Hepatocyte (in vitro differentiated cells): ENCODE data around the gene PGAP3. TPM values are rescaled to one million over a fixed set of nuclear protein-coding genes. Genes with fewer than 3 reads are reported as not detected.

Source experiments
- DNase-seq: peaks from one replicate; pipeline ENCODE4 v3.0.0-alpha.2; 2016; ENCODE audit warnings: low spot score
- H2AFZ ChIP-seq: fragments of 200-600 bp; sonication (generic); 2 replicates; pipeline ENCODE4 v1.6.0; 2016; ENCODE audit warnings: antibody characterized with exemption, mild to moderate bottlenecking
- H3K27ac ChIP-seq: fragments of 200-600 bp; sonication (generic); 2 replicates; pipeline ENCODE4 v1.5.1; 2016; ENCODE audit warnings: mild to moderate bottlenecking
- H3K27me3 ChIP-seq: fragments of 200-600 bp; sonication (generic); 2 replicates; pipeline ENCODE4 v1.6.1; 2016
- H3K36me3 ChIP-seq: fragments of 200-600 bp; sonication (generic); replicated peaks from 2 replicates; pipeline ENCODE4 v1.5.1; 2016; ENCODE audit warnings: low read depth; ENCODE audit not compliant: insufficient read depth
- H3K4me1 ChIP-seq: fragments of 200-600 bp; sonication (generic); 2 replicates; pipeline ENCODE4 v1.5.1; 2016; ENCODE audit warnings: mild to moderate bottlenecking, moderate library complexity; ENCODE audit not compliant: insufficient read depth
- H3K4me2 ChIP-seq: fragments of 200-600 bp; sonication (generic); 2 replicates; pipeline ENCODE4 v1.6.0; 2016
- H3K4me3 ChIP-seq: fragments of 200-600 bp; sonication (generic); 2 replicates; pipeline ENCODE4 v1.5.1; 2016; ENCODE audit warnings: mild to moderate bottlenecking
- H3K79me2 ChIP-seq: fragments of 200-600 bp; sonication (generic); 2 replicates; pipeline ENCODE4 v1.6.0; 2017; ENCODE audit warnings: mild to moderate bottlenecking
- H3K9me2 ChIP-seq: fragments of 200-600 bp; sonication (generic); replicated peaks from 2 replicates; pipeline ENCODE4 v1.6.0; 2017; ENCODE audit warnings: mild to moderate bottlenecking; ENCODE audit not compliant: insufficient read depth
- H3K9me3 ChIP-seq: fragments of 200-600 bp; sonication (generic); 2 replicates; pipeline ENCODE4 v1.5.1; 2016; ENCODE audit warnings: low read depth, mild to moderate bottlenecking
- H4K20me1 ChIP-seq: fragments of 200-600 bp; sonication (generic); 2 replicates; pipeline ENCODE4 v1.6.0; 2016; ENCODE audit warnings: mild to moderate bottlenecking; ENCODE audit not compliant: insufficient read depth, poor library complexity, severe bottlenecking
- EZH2 ChIP-seq: fragments of 200-600 bp; sonication (generic); IDR thresholded peaks from 2 replicates; pipeline ENCODE4 v1.6.1; 2016; ENCODE audit warnings: antibody characterized with exemption, mild to moderate bottlenecking, borderline replicate concordance
- EZH2phosphoT487 ChIP-seq: fragments of 200-600 bp; sonication (generic); IDR thresholded peaks from one replicate; pipeline ENCODE4 v1.6.1; 2018; ENCODE audit warnings: antibody characterized with exemption, mild to moderate bottlenecking, low read depth, moderate library complexity; ENCODE audit not compliant: unreplicated experiment, severe bottlenecking
- WGBS: methylation state at CpG from one replicate; pipeline ENCODE4 v1.1.6; 2016; ENCODE audit warnings: low lambda C conversion rate; ENCODE audit errors: missing lambda C conversion rate; 5-methylcytosine and 5-hydroxymethylcytosine counted together
- polyA plus RNA-seq: library from polyadenylated mRNA; unstranded; fragments of >200 nt; fragmentation: Nextera tagmentation; extraction: Ambion mirVana; gene quantifications from 2 replicates; pipeline ENCODE4 v1.2.1, GENCODE V29; 2016
- total RNA-seq: library from RNA; depleted of rRNA; stranded (reverse); fragments of >200 nt; gene quantifications from 2 replicates; pipeline ENCODE4 v1.2.3, GENCODE V29; 2014
- TF ChIP-seq, protein P1 (sequence below): fragments of 200-600 bp; sonication (generic); IDR thresholded peaks from 2 replicates; pipeline ENCODE4 v1.5.1; 2016; ENCODE audit warnings: antibody characterized with exemption, mild to moderate bottlenecking; ENCODE audit not compliant: poor library complexity

PGAP3 gene
- total and polyA plus RNA-seq, 2 experiments from 2014 or later = 33.0 to 35.4 TPM

GRCh38 chr17:39653662-39654331 lies 34.1 kb downstream of the PGAP3 start:
- Histone ChIP-seq H3K79me2 (peaks cover 37% of the 10 kb centered on the region), H3K9me3 (no peaks in the 10 kb centered on the region), H2AFZ (no peak overlapping the region), H3K4me2 (peak overlapping the region; percentile 21), H3K36me3 (no peaks in the 10 kb centered on the region), H3K27ac (peak overlapping the region; percentile 86), H3K4me3 (no peak overlapping the region), H3K27me3 (no peaks in the 10 kb centered on the region), H4K20me1 (no peaks in the 10 kb centered on the region), H3K4me1 (peaks cover 27% of the 10 kb centered on the region), H3K9me2 (no peaks in the 10 kb centered on the region)
- DNase-seq = peak; percentile 54
- no peak for TF ChIP-seq EZH2
- TF ChIP-seq, protein P1, sequence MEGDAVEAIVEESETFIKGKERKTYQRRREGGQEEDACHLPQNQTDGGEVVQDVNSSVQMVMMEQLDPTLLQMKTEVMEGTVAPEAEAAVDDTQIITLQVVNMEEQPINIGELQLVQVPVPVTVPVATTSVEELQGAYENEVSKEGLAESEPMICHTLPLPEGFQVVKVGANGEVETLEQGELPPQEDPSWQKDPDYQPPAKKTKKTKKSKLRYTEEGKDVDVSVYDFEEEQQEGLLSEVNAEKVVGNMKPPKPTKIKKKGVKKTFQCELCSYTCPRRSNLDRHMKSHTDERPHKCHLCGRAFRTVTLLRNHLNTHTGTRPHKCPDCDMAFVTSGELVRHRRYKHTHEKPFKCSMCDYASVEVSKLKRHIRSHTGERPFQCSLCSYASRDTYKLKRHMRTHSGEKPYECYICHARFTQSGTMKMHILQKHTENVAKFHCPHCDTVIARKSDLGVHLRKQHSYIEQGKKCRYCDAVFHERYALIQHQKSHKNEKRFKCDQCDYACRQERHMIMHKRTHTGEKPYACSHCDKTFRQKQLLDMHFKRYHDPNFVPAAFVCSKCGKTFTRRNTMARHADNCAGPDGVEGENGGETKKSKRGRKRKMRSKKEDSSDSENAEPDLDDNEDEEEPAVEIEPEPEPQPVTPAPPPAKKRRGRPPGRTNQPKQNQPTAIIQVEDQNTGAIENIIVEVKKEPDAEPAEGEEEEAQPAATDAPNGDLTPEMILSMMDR = peak; percentile 63
- TF ChIP-seq EZH2phosphoT487 = no peak
- 81% methylated on average over 14 of the region's 14 CpGs for WGBS

DNA sequence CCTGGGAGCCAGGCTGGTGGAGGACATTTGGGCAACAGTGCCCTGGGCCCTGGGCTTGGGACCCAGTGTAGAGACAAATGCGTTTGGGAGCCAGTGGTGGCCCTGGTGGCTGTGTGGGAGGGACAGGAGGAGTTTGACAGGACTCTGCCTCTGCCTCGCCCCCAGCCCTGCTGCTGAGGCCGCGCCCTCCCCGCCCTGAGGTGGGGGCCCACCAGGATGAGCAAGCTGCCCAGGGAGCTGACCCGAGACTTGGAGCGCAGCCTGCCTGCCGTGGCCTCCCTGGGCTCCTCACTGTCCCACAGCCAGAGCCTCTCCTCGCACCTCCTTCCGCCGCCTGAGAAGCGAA lies 34.6 kb downstream of the PGAP3 start:
- WGBS = 78% methylated on average over 12 of the region's 12 CpGs
- Histone ChIP-seq H3K4me1 (peaks cover 27% of the 10 kb centered on the region), H3K27ac (peak overlapping the region; percentile 86), H3K4me2 (peak overlapping the region; percentile 21), H3K9me3 (no peaks in the 10 kb centered on the region), H3K9me2 (no peaks in the 10 kb centered on the region), H2AFZ (no peak overlapping the region), H3K79me2 (peaks cover 42% of the 10 kb centered on the region), H3K36me3 (no peaks in the 10 kb centered on the region), H4K20me1 (no peaks in the 10 kb centered on the region), H3K27me3 (no peaks in the 10 kb centered on the region), H3K4me3 (no peak overlapping the region)
- no peak for DNase-seq
- TF ChIP-seq, protein P1 = no peak
- TF ChIP-seq EZH2 = no peak
- no peak for TF ChIP-seq EZH2phosphoT487

GRCh38 chr17:39652587-39653315 lies 35.1 kb downstream of the PGAP3 start:
- Histone ChIP-seq H3K9me2 (no peaks in the 10 kb centered on the region), H3K9me3 (no peaks in the 10 kb centered on the region), H3K36me3 (no peaks in the 10 kb centered on the region), H3K27ac (peak overlapping the region; percentile 86), H3K4me2 (peak overlapping the region; percentile 21), H2AFZ (no peak overlapping the region), H3K4me3 (no peak overlapping the region), H3K27me3 (no peaks in the 10 kb centered on the region), H3K4me1 (peaks cover 27% of the 10 kb centered on the region), H4K20me1 (no peaks in the 10 kb centered on the region), H3K79me2 (peaks cover 46% of the 10 kb centered on the region)
- peak; percentile 38 for DNase-seq
- WGBS = 30% methylated on average over 7 of the region's 7 CpGs
- TF ChIP-seq EZH2 (no peak), EZH2phosphoT487 (no peak)
- TF ChIP-seq, protein P1 = no peak
